Transverse colon (tissue), 4 donors: ENCODE data around the gene SNX11.

ENCODE experiments used
- CTCF ChIP-seq, 5 experiments: fragments of 200-600 bp in 3 of 5; fragments of 450-650 bp in 2 of 5; sonication (generic) in 3 of 5; IDR thresholded peaks; 1 replicate in 2 of 5; 2 replicates in 3 of 5; pipeline ENCODE4 v1.5.1; 2016 to 2017; ENCODE audit warnings: antibody characterized with exemption in 5 of 5, inconsistent platforms in 3 of 5, mild to moderate bottlenecking in 2 of 5, moderate library complexity in 1 of 5
- EP300 ChIP-seq: sonication (generic); formaldehyde crosslinking; IDR thresholded peaks from one replicate; pipeline ENCODE4 v1.6.1; 2017; ENCODE audit warnings: antibody characterized with exemption, low read depth
- POLR2A ChIP-seq: fragments of 450-650 bp; IDR thresholded peaks from one replicate; pipeline ENCODE4 v1.6.1; 2016; ENCODE audit warnings: antibody characterized with exemption, mild to moderate bottlenecking, moderate library complexity
- POLR2AphosphoS5 ChIP-seq, 3 donors: sonication (generic); formaldehyde crosslinking; IDR thresholded peaks; one replicate each; pipeline ENCODE4 v1.6.1; 2016; ENCODE audit warnings: antibody characterized with exemption in 3 of 3

DNA sequence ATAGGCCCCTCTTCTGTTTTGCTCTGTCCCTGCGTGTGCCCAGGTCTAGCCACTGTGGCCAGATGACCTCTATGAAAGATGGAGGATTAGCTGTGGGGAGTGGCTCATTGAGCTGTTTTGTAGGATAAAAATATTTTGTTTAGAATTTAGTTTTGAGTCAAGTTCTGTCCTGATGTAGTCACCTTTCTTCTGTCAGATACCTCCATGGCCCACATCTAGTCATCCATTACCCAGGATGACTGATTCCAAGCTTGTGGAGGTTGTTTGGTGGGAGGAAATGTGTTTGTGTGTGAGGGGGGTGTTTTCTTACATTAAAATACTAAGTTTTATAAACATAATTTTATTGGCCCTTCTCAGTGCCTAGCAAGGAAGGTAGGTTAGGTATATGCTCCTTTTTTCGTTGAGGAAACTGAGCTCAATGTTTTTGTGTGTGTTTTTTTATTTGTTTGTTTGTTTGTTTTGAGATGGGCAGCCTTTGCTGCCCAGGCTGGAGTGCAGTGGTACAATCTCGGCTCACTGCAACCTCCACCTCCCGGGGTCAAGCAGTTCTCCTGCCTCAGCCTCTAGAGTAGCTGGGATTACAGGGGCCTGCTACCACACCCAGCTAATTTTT is 16.3 kb downstream of the SNX11 start:
- TF ChIP-seq POLR2A (no peak), CTCF (IDR thresholded peaks at IDR 0.05) (no peak), POLR2AphosphoS5 (IDR thresholded peaks at IDR 0.05) (no peak), EP300 (no peak)
